Astrocyte (in vitro differentiated cells and primary cell): ENCODE results near the gene MAK. TPM values are rescaled to one million over a fixed set of nuclear protein-coding genes. Genes with fewer than 3 reads are reported as not detected.

Experiments
- DNase-seq: peaks from one replicate; pipeline ENCODE4 v3.0.0-alpha.2; 2010; ENCODE audit warnings: low read depth
- FAIRE-seq: peaks from 2 replicates; lab custom pipeline; 2011; peaks lifted over from hg19 to GRCh38; lab: Jason Lieb, UNC
- H2AFZ ChIP-seq: 2 replicates; pipeline ENCODE4 v1.6.0; 2012; ENCODE audit warnings: low read depth, low read length, inconsistent platforms
- H3K27ac ChIP-seq: 2 replicates; pipeline ENCODE4 v1.5.1; 2011; ENCODE audit warnings: low read depth, low read length, inconsistent platforms
- H3K27me3 ChIP-seq: 2 replicates; pipeline ENCODE4 v1.6.0; 2011; ENCODE audit warnings: low read length, inconsistent platforms; ENCODE audit not compliant: insufficient read depth
- H3K36me3 ChIP-seq: 2 replicates; pipeline ENCODE4 v1.5.1; 2011; ENCODE audit warnings: low read length, inconsistent platforms; ENCODE audit not compliant: insufficient read depth
- H3K4me1 ChIP-seq: 2 replicates; pipeline ENCODE4 v1.5.1; 2011; ENCODE audit warnings: low read length, inconsistent platforms; ENCODE audit not compliant: insufficient read depth
- H3K4me2 ChIP-seq: 2 replicates; pipeline ENCODE4 v1.6.0; 2012; ENCODE audit warnings: low read length, inconsistent platforms
- H3K4me3 ChIP-seq: 2 replicates; pipeline ENCODE4 v1.5.1; 2011; ENCODE audit warnings: low read depth, mild to moderate bottlenecking, low read length, inconsistent platforms; ENCODE audit not compliant: insufficient read depth
- H3K79me2 ChIP-seq: 2 replicates; pipeline ENCODE4 v1.6.0; 2012; ENCODE audit warnings: mild to moderate bottlenecking, low read length, inconsistent platforms; ENCODE audit not compliant: insufficient read depth
- H3K9ac ChIP-seq: 2 replicates; pipeline ENCODE4 v1.6.0; 2012; ENCODE audit warnings: mild to moderate bottlenecking, low read length, inconsistent platforms
- H3K9me3 ChIP-seq: 2 replicates; pipeline ENCODE4 v1.5.1; 2012; ENCODE audit warnings: low read depth, mild to moderate bottlenecking, low read length, inconsistent platforms; ENCODE audit not compliant: insufficient read depth
- H4K20me1 ChIP-seq: 2 replicates; pipeline ENCODE4 v1.6.0; 2012; ENCODE audit warnings: low read length, inconsistent platforms; ENCODE audit not compliant: insufficient read depth
- H3K27ac Mint-ChIP-seq: one replicate; pipeline ENCODE4 v1.8.0; 2021; ENCODE audit warnings: mild to moderate bottlenecking, mixed read lengths; ENCODE audit not compliant: unreplicated experiment
- H3K27me3 Mint-ChIP-seq: one replicate; pipeline ENCODE4 v1.8.0; 2021; ENCODE audit warnings: low read depth, mixed read lengths; ENCODE audit not compliant: unreplicated experiment
- H3K36me3 Mint-ChIP-seq: one replicate; pipeline ENCODE4 v1.8.0; 2021; ENCODE audit warnings: low read depth, mixed read lengths; ENCODE audit not compliant: unreplicated experiment
- H3K4me1 Mint-ChIP-seq: one replicate; pipeline ENCODE4 v1.8.0; 2021; ENCODE audit warnings: low read depth, mixed read lengths; ENCODE audit not compliant: unreplicated experiment
- H3K4me3 Mint-ChIP-seq: one replicate; pipeline ENCODE4 v1.8.0; 2021; ENCODE audit warnings: mild to moderate bottlenecking, moderate library complexity, mixed read lengths; ENCODE audit not compliant: unreplicated experiment
- H3K9me3 Mint-ChIP-seq: one replicate; pipeline ENCODE4 v1.8.0; 2021; ENCODE audit warnings: mild to moderate bottlenecking, mixed read lengths; ENCODE audit not compliant: unreplicated experiment
- EZH2 ChIP-seq: IDR thresholded peaks from 2 replicates; pipeline ENCODE4 v1.6.1; 2012; ENCODE audit warnings: mild to moderate bottlenecking, low read length, inconsistent platforms; ENCODE audit not compliant: insufficient read depth
- total RNA-seq: library from RNA; stranded (reverse); gene quantifications from 2 replicates; pipeline ENCODE4 v1.2.1, GENCODE V29; 2021
- TF ChIP-seq, protein P1 (sequence below): IDR thresholded peaks from 2 replicates; pipeline ENCODE4 v1.5.1; 2011; ENCODE audit warnings: low read depth, mild to moderate bottlenecking, inconsistent platforms, low read length, moderate library complexity; ENCODE audit not compliant: insufficient read depth

The MAK gene
- total RNA-seq, 1 donor from 2014 or later: 0.05 TPM

DNA sequence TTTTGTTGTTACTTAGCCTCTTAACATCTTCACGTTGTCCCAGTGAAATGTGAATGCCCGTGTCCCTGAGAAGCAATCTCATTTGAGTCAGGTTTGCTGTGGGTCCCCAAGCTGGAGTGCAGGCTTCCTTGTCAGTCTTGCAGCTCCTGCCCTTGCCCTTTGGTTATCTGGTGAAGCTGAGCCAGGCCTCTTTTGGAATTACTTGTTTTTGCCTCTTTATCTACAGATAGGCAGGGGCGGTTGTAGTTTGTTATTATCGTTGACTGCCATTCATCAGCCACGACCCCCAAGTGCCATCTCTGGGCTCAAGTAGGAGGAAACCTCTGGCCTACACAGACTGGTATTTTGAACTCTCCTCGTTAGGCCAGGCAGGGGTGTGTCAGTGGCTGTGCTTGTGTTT lies 113.3 kb downstream of the MAK start:
- no peak for FAIRE-seq
- Histone ChIP-seq H3K27me3 (no peaks in the 10 kb centered on the region), H2AFZ (no peak overlapping the region), H3K9ac (no peak overlapping the region), H3K9me3 (no peaks in the 10 kb centered on the region), H3K79me2 (peaks cover 37% of the 10 kb centered on the region), H3K36me3 (peaks cover 7% of the 10 kb centered on the region), H3K27ac (no peak overlapping the region), H3K4me1 (peaks cover 15% of the 10 kb centered on the region), H4K20me1 (peaks cover 13% of the 10 kb centered on the region), H3K4me3 (no peak overlapping the region), H3K4me2 (no peak overlapping the region)
- Mint-ChIP-seq H3K4me1 (peaks cover 31% of the 10 kb centered on the region), H3K36me3 (peaks cover 13% of the 10 kb centered on the region), H3K27ac (no peak overlapping the region), H3K9me3 (no peaks in the 10 kb centered on the region), H3K27me3 (no peaks in the 10 kb centered on the region), H3K4me3 (peak overlapping the region; percentile 20)
- TF ChIP-seq, protein P1, sequence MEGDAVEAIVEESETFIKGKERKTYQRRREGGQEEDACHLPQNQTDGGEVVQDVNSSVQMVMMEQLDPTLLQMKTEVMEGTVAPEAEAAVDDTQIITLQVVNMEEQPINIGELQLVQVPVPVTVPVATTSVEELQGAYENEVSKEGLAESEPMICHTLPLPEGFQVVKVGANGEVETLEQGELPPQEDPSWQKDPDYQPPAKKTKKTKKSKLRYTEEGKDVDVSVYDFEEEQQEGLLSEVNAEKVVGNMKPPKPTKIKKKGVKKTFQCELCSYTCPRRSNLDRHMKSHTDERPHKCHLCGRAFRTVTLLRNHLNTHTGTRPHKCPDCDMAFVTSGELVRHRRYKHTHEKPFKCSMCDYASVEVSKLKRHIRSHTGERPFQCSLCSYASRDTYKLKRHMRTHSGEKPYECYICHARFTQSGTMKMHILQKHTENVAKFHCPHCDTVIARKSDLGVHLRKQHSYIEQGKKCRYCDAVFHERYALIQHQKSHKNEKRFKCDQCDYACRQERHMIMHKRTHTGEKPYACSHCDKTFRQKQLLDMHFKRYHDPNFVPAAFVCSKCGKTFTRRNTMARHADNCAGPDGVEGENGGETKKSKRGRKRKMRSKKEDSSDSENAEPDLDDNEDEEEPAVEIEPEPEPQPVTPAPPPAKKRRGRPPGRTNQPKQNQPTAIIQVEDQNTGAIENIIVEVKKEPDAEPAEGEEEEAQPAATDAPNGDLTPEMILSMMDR: no peak
- no peak for TF ChIP-seq EZH2
- no peak for DNase-seq

DNA sequence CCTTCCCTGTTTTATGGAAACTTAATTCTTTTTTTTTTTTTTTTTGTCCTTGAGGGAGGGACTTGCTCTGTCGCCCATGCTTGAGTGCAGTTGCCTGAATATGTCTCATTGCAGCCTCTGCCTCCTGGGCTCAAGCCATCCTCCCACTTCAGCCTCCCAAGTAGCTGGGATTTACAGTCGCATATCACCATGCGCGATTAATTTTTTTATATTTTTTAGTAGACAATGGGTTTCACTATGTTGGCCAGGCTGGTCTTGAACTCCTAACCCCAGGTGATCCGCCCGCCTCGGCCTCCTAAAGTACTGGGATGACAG lies 114.8 kb downstream of the MAK start:
- FAIRE-seq: no peak

More for the DNA sequence above, 114.8 kb downstream of the MAK start:
- Histone ChIP-seq H3K27ac (peak overlapping the region; percentile 87), H3K4me1 (peaks cover 15% of the 10 kb centered on the region), H3K4me2 (peak overlapping the region; percentile 90), H3K79me2 (peaks cover 37% of the 10 kb centered on the region), H2AFZ (peak overlapping the region; percentile 87), H4K20me1 (peaks cover 13% of the 10 kb centered on the region), H3K27me3 (no peaks in the 10 kb centered on the region), H3K9ac (peak overlapping the region; percentile 98), H3K4me3 (peak overlapping the region; percentile 93), H3K9me3 (no peaks in the 10 kb centered on the region), H3K36me3 (peaks cover 6% of the 10 kb centered on the region)
- peaks cover 20% of the 10 kb centered on the region for H3K36me3 Mint-ChIP-seq
- peak overlapping the region; percentile 92 for H3K27ac Mint-ChIP-seq
- DNase-seq: peak; percentile 11
- peaks cover 30% of the 10 kb centered on the region for H3K4me1 Mint-ChIP-seq
- TF ChIP-seq, protein P1: no peak
- no peak for TF ChIP-seq EZH2
- H3K4me3 Mint-ChIP-seq: peak overlapping the region; percentile 97
- H3K9me3 Mint-ChIP-seq: peaks cover 6% of the 10 kb centered on the region
- H3K27me3 Mint-ChIP-seq: no peaks in the 10 kb centered on the region
